Suprapubic skin (tissue), 3 donors: ENCODE data around the gene DCTN3.

ENCODE experiments used
- CTCF ChIP-seq, 2 donors: fragments of 200-600 bp in 1 of 2; fragments of 450-650 bp in 1 of 2; sonication (generic) in 1 of 2; IDR thresholded peaks; one replicate each; pipeline ENCODE4 v1.5.1; 2016 to 2019; ENCODE audit warnings: antibody characterized with exemption in 2 of 2, mild to moderate bottlenecking in 1 of 2, moderate library complexity in 1 of 2
- EP300 ChIP-seq: sonication (generic); formaldehyde crosslinking; IDR thresholded peaks from one replicate; pipeline ENCODE4 v1.6.1; 2017; ENCODE audit warnings: antibody characterized with exemption

DNA sequence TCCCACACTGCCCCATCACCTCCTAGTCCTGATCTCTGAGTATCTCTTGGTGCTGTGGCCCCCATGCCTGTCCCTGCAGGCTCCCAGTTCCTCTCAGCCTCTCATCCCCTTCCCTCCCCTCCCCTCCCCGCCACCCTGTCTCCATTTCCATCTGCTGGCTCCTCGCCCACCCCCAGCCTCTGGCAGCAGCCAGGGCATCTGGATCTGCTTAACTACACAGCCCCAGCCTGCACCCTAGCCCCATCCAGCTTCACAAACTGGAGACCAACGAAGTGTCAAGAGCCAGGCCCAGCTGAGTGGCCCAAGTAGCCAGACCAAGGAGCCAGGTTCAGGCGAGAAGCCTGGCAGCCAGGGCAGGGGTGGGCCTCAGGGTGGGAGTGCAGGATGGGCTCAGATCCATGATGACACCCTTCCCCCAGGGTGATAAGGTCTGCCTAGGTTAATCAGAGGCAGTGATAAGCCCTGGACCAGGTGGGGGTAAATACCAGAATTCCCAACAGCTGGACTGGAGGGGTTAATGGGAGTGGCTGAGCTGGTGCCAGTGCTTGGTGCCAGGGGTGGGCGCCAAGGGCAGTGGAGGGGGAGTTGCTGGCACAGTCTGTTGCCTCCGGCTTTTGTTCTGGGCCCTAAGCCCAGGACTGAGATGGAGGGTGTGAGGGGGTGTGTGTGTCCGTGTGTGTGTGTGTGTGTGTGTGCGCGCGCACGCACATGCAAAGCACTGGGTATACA lies 34.2 kb upstream of the DCTN3 start:
- TF ChIP-seq EP300 = no peak
- no peak for TF ChIP-seq CTCF (IDR thresholded peaks at IDR 0.05)
